Hepatocyte (in vitro differentiated cells): ENCODE data around the gene DPM1. TPM values are rescaled to one million over a fixed set of nuclear protein-coding genes. Genes with fewer than 3 reads are reported as not detected.

Source experiments
- DNase-seq: peaks from one replicate; pipeline ENCODE4 v3.0.0-alpha.2; 2016; ENCODE audit warnings: low spot score
- H2AFZ ChIP-seq: fragments of 200-600 bp; sonication (generic); 2 replicates; pipeline ENCODE4 v1.6.0; 2016; ENCODE audit warnings: antibody characterized with exemption, mild to moderate bottlenecking
- H3K27ac ChIP-seq: fragments of 200-600 bp; sonication (generic); 2 replicates; pipeline ENCODE4 v1.5.1; 2016; ENCODE audit warnings: mild to moderate bottlenecking
- H3K27me3 ChIP-seq: fragments of 200-600 bp; sonication (generic); 2 replicates; pipeline ENCODE4 v1.6.1; 2016
- H3K36me3 ChIP-seq: fragments of 200-600 bp; sonication (generic); replicated peaks from 2 replicates; pipeline ENCODE4 v1.5.1; 2016; ENCODE audit warnings: low read depth; ENCODE audit not compliant: insufficient read depth
- H3K4me1 ChIP-seq: fragments of 200-600 bp; sonication (generic); 2 replicates; pipeline ENCODE4 v1.5.1; 2016; ENCODE audit warnings: mild to moderate bottlenecking, moderate library complexity; ENCODE audit not compliant: insufficient read depth
- H3K4me2 ChIP-seq: fragments of 200-600 bp; sonication (generic); 2 replicates; pipeline ENCODE4 v1.6.0; 2016
- H3K4me3 ChIP-seq: fragments of 200-600 bp; sonication (generic); 2 replicates; pipeline ENCODE4 v1.5.1; 2016; ENCODE audit warnings: mild to moderate bottlenecking
- H3K79me2 ChIP-seq: fragments of 200-600 bp; sonication (generic); 2 replicates; pipeline ENCODE4 v1.6.0; 2017; ENCODE audit warnings: mild to moderate bottlenecking
- H3K9me2 ChIP-seq: fragments of 200-600 bp; sonication (generic); replicated peaks from 2 replicates; pipeline ENCODE4 v1.6.0; 2017; ENCODE audit warnings: mild to moderate bottlenecking; ENCODE audit not compliant: insufficient read depth
- H3K9me3 ChIP-seq: fragments of 200-600 bp; sonication (generic); 2 replicates; pipeline ENCODE4 v1.5.1; 2016; ENCODE audit warnings: low read depth, mild to moderate bottlenecking
- H4K20me1 ChIP-seq: fragments of 200-600 bp; sonication (generic); 2 replicates; pipeline ENCODE4 v1.6.0; 2016; ENCODE audit warnings: mild to moderate bottlenecking; ENCODE audit not compliant: insufficient read depth, poor library complexity, severe bottlenecking
- CTCF ChIP-seq: fragments of 200-600 bp; sonication (generic); IDR thresholded peaks from 2 replicates; pipeline ENCODE4 v1.5.1; 2016; ENCODE audit warnings: antibody characterized with exemption, mild to moderate bottlenecking; ENCODE audit not compliant: poor library complexity
- EZH2 ChIP-seq: fragments of 200-600 bp; sonication (generic); IDR thresholded peaks from 2 replicates; pipeline ENCODE4 v1.6.1; 2016; ENCODE audit warnings: antibody characterized with exemption, mild to moderate bottlenecking, borderline replicate concordance
- EZH2phosphoT487 ChIP-seq: fragments of 200-600 bp; sonication (generic); IDR thresholded peaks from one replicate; pipeline ENCODE4 v1.6.1; 2018; ENCODE audit warnings: antibody characterized with exemption, mild to moderate bottlenecking, low read depth, moderate library complexity; ENCODE audit not compliant: unreplicated experiment, severe bottlenecking
- WGBS: methylation state at CpG from one replicate; pipeline ENCODE4 v1.1.6; 2016; ENCODE audit warnings: low lambda C conversion rate; ENCODE audit errors: missing lambda C conversion rate; 5-methylcytosine and 5-hydroxymethylcytosine counted together
- polyA plus RNA-seq: library from polyadenylated mRNA; unstranded; fragments of >200 nt; fragmentation: Nextera tagmentation; extraction: Ambion mirVana; gene quantifications from 2 replicates; pipeline ENCODE4 v1.2.1, GENCODE V29; 2016
- total RNA-seq: library from RNA; depleted of rRNA; stranded (reverse); fragments of >200 nt; gene quantifications from 2 replicates; pipeline ENCODE4 v1.2.3, GENCODE V29; 2014

DPM1 gene
- total and polyA plus RNA-seq, 2 experiments from 2014 or later: 72.9 to 84.3 TPM

GRCh38 chr20:50995506-50995905 is 37.2 kb upstream of the DPM1 start:
- TF ChIP-seq EZH2 (no peak), CTCF (no peak), EZH2phosphoT487 (no peak)
- Histone ChIP-seq H3K4me1 (no peaks in the 10 kb centered on the region), H3K4me2 (no peak overlapping the region), H3K79me2 (no peaks in the 10 kb centered on the region), H3K9me3 (no peaks in the 10 kb centered on the region), H3K9me2 (no peaks in the 10 kb centered on the region), H3K27me3 (no peaks in the 10 kb centered on the region), H3K4me3 (no peak overlapping the region), H3K27ac (no peak overlapping the region), H4K20me1 (no peaks in the 10 kb centered on the region), H2AFZ (no peak overlapping the region), H3K36me3 (no peaks in the 10 kb centered on the region)
- DNase-seq: no peak
- WGBS: 92% methylated on average over 5 of the region's 5 CpGs

- 85% methylated on average over 9 of the region's 9 CpGs for WGBS
- no peak for DNase-seq
- Histone ChIP-seq H3K79me2 (no peaks in the 10 kb centered on the region), H3K9me2 (no peaks in the 10 kb centered on the region), H3K4me1 (no peaks in the 10 kb centered on the region), H4K20me1 (no peaks in the 10 kb centered on the region), H3K9me3 (no peaks in the 10 kb centered on the region), H3K27me3 (peaks cover 3% of the 10 kb centered on the region), H3K27ac (no peak overlapping the region), H2AFZ (no peak overlapping the region), H3K4me2 (no peak overlapping the region), H3K36me3 (no peaks in the 10 kb centered on the region), H3K4me3 (no peak overlapping the region)
- TF ChIP-seq EZH2phosphoT487: no peak
- no peak for TF ChIP-seq EZH2
- TF ChIP-seq CTCF: no peak
Measured at GRCh38 chr20:50993876-50994275, 35.5 kb upstream of the DPM1 start.

GRCh38 chr20:50992733-50993457 is 34.6 kb upstream of the DPM1 start:
- Histone ChIP-seq H3K79me2 (no peaks in the 10 kb centered on the region), H3K9me3 (no peaks in the 10 kb centered on the region), H3K4me1 (no peaks in the 10 kb centered on the region), H2AFZ (no peak overlapping the region), H3K9me2 (no peaks in the 10 kb centered on the region), H3K4me3 (no peak overlapping the region), H3K4me2 (no peak overlapping the region), H4K20me1 (no peaks in the 10 kb centered on the region), H3K36me3 (no peaks in the 10 kb centered on the region), H3K27ac (no peak overlapping the region), H3K27me3 (peaks cover 3% of the 10 kb centered on the region)
- 45% methylated on average over 13 of the region's 13 CpGs for WGBS
- TF ChIP-seq EZH2 (no peak), CTCF (peak; percentile 67), EZH2phosphoT487 (no peak)
- DNase-seq: peak; percentile 79
